GM18951 (cell line): ENCODE results near the gene TPM3.

Experiments
- POLR2A ChIP-seq: IDR thresholded peaks from 4 replicates; pipeline ENCODE4 v1.6.1; 2011; ENCODE audit warnings: mild to moderate bottlenecking; ENCODE audit not compliant: insufficient read length, insufficient read depth; ENCODE audit errors: extremely low read depth
- in situ Hi-C: fragments of 300-500 bp; cut with MboI; formaldehyde crosslinking; loops from one replicate; pipeline ENCODE4 v1.12.0; 2022; ENCODE audit warnings: low sequenced_read_pairs, mixed read lengths, inconsistent platforms; ENCODE audit not compliant: unreplicated experiment

Gene TPM3

DNA sequence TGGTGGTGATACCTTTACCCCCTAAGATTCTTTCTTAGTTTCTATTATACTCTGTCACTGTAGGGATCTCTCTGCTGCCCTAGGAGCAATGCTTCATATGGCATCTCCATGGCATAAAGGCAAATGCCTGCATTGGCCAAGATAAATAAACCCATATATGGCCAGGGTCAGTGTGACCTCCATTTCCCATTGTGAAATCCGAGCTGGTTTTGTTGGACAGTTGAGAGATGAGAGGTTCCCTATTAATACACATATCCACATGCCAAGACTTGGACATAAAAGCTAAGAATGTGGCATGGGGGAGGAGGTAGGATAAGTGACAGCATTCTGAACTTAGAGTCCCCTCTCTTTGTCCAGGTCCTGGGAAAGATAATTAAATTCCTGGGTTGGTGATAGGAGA lies 1.4 kb downstream of the TPM3 start:
- in situ Hi-C loops = no loop called here
- no peak for TF ChIP-seq POLR2A

- in situ Hi-C loops = loop anchor here (10.0 kb wide), 1 partner anchor 88 kb away; the partner anchor contains the start of gene HAX1
These were observed 4.9 kb downstream of the TPM3 start for GRCh38 chr1:154186852-154187501.

GRCh38 chr1:154186177-154186576 lies 5.7 kb downstream of the TPM3 start:
- in situ Hi-C loops = loop anchor here (10.0 kb wide), 1 partner anchor 89 kb away; the partner anchor contains the start of gene HAX1
- TF ChIP-seq POLR2A = no peak

More at GRCh38 chr1:154186852-154187501, 4.9 kb downstream of the TPM3 start:
- TF ChIP-seq POLR2A = no peak

- in situ Hi-C loops = loop anchor here (10.0 kb wide), 1 partner anchor 92 kb away; the partner anchor contains the start of gene HAX1
These were observed 8.6 kb downstream of the TPM3 start for GRCh38 chr1:154183046-154183915.

GRCh38 chr1:154182344-154183045 lies 9.4 kb downstream of the TPM3 start:
- TF ChIP-seq POLR2A = peak; percentile 51

More at GRCh38 chr1:154183046-154183915, 8.6 kb downstream of the TPM3 start:
- peak; percentile 98 for TF ChIP-seq POLR2A

GRCh38 chr1:154181944-154182343 lies 10.0 kb downstream of the TPM3 start:
- in situ Hi-C loops = loop anchor here (10.0 kb wide), 1 partner anchor 93 kb away; the partner anchor contains the start of gene HAX1

More at GRCh38 chr1:154182344-154183045, 9.4 kb downstream of the TPM3 start:
- in situ Hi-C loops = loop anchor here (10.0 kb wide), 1 partner anchor 92 kb away; the partner anchor contains the start of gene HAX1

GRCh38 chr1:154179946-154180687 lies 11.8 kb downstream of the TPM3 start:
- no peak for TF ChIP-seq POLR2A

More at GRCh38 chr1:154181944-154182343, 10.0 kb downstream of the TPM3 start:
- TF ChIP-seq POLR2A = no peak

GRCh38 chr1:154178911-154179811 lies 12.7 kb downstream of the TPM3 start:
- no peak for TF ChIP-seq POLR2A
- in situ Hi-C loops = no loop called here

More at GRCh38 chr1:154179946-154180687, 11.8 kb downstream of the TPM3 start:
- in situ Hi-C loops = loop anchor here (10.0 kb wide), 1 partner anchor 95 kb away; the partner anchor contains the start of gene HAX1

DNA sequence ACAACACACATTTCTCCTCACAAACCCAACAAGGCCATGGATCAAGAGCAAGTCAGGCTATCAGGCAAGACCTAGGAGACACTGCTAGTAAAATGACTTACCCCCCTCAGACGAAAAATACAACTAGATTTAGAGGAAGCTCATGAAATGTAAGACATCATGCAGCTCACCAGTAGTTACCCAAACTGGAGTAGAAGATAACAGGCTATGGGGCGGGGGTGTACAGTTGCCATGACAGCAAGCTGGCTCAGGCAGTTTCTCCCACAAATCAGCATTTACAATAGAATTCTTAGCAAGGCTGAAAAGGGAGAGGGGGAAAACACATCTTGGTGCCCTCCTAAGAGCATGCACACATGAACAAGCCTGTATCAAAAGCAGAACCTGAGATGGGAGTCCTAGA lies 13.9 kb downstream of the TPM3 start:
- in situ Hi-C loops = no loop called here
- no peak for TF ChIP-seq POLR2A

DNA sequence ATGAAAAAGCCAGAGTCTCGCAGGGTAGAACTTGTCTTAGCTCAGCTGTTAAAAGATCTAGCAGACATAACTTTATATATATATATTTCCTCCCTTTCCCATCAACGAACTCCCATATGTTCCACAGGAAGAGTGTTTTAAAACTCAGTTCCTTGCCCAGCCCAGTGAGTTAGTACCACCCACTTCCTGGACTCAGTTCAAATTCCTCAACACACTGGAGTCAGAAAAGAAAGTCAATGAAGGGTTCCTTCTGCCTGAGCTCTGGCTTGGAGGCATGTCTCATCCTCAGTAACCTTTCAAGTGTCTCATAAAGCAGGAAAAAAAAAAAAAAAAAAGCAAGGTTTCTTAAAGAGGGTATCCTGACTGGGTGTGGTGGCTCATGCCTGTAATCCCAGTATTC lies 15.6 kb downstream of the TPM3 start:
- in situ Hi-C loops = no loop called here

DNA sequence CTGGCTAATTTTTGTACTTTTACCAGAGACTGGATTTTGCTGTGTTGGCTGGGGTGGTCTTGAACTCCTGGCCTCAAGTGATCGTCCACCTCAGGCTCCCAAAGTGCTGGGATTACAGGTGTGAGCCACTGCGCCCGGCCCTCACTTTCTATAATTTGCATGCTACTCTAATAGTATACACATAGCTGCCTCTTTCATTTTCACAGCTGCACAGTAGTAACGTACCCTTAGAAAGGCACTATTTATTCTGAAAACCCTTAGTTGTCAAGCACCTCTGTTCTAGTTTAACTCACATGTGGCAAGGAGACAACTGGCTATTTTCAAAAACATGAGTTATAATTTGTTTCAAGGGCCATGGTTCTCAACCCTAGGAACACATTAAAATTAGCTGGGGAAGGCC lies 17.2 kb downstream of the TPM3 start:
- in situ Hi-C loops = no loop called here
- no peak for TF ChIP-seq POLR2A

More for the DNA sequence above, 15.6 kb downstream of the TPM3 start:
- no peak for TF ChIP-seq POLR2A
